Suprapubic skin (tissue), 4 donors: Measurements from ENCODE around the gene MAML2.

ENCODE experiments used
- EP300 ChIP-seq: sonication (generic); formaldehyde crosslinking; IDR thresholded peaks from one replicate; pipeline ENCODE4 v1.6.1; 2017; ENCODE audit warnings: antibody characterized with exemption
- POLR2A ChIP-seq, 2 donors: fragments of 450-650 bp; IDR thresholded peaks; one replicate each; pipeline ENCODE4 v1.6.1; 2017; ENCODE audit warnings: antibody characterized with exemption in 2 of 2, mild to moderate bottlenecking in 2 of 2, moderate library complexity in 2 of 2
- POLR2AphosphoS5 ChIP-seq, 3 donors: sonication (generic); formaldehyde crosslinking; IDR thresholded peaks; one replicate each; pipeline ENCODE4 v1.6.1; 2017; ENCODE audit warnings: antibody characterized with exemption in 3 of 3
- TF ChIP-seq, protein P1 (sequence below), 2 donors: fragments of 200-600 bp in 1 of 2; fragments of 450-650 bp in 1 of 2; sonication (generic) in 1 of 2; IDR thresholded peaks; one replicate each; pipeline ENCODE4 v1.5.1; 2016 to 2019; ENCODE audit warnings: antibody characterized with exemption in 2 of 2, mild to moderate bottlenecking in 1 of 2, moderate library complexity in 1 of 2

GRCh38 chr11:96188243-96189006 is 154.6 kb downstream of the MAML2 start:
- TF ChIP-seq, protein P1, sequence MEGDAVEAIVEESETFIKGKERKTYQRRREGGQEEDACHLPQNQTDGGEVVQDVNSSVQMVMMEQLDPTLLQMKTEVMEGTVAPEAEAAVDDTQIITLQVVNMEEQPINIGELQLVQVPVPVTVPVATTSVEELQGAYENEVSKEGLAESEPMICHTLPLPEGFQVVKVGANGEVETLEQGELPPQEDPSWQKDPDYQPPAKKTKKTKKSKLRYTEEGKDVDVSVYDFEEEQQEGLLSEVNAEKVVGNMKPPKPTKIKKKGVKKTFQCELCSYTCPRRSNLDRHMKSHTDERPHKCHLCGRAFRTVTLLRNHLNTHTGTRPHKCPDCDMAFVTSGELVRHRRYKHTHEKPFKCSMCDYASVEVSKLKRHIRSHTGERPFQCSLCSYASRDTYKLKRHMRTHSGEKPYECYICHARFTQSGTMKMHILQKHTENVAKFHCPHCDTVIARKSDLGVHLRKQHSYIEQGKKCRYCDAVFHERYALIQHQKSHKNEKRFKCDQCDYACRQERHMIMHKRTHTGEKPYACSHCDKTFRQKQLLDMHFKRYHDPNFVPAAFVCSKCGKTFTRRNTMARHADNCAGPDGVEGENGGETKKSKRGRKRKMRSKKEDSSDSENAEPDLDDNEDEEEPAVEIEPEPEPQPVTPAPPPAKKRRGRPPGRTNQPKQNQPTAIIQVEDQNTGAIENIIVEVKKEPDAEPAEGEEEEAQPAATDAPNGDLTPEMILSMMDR (IDR thresholded peaks at IDR 0.05): no peak
- no peak for TF ChIP-seq POLR2A (IDR thresholded peaks at IDR 0.05)
- TF ChIP-seq EP300: no peak
- no peak for TF ChIP-seq POLR2AphosphoS5 (IDR thresholded peaks at IDR 0.05)
